HEK293 (cell line): ENCODE results near the gene DENND2A.

Experiments
- CTCF ChIA-PET: fragments of 350-600 bp; formaldehyde crosslinking; extraction: SDS; loops from one replicate; lab custom pipeline; 2021; ENCODE audit warnings: antibody characterized with exemption; lab: Yijun Ruan, JAX
- POLR2A ChIA-PET: fragments of 300-600 bp; formaldehyde crosslinking; extraction: SDS; loops from one replicate; lab custom pipeline; 2020; ENCODE audit warnings: antibody characterized with exemption, inconsistent platforms; lab: Yijun Ruan, JAX
- H3K27ac ChIP-seq: fragments of 200-500 bp; sonication (Bioruptor generic); 2 replicates; pipeline ENCODE4 v1.5.1; 2014; ENCODE audit warnings: low read depth, low read length, control low read depth, inconsistent platforms; ENCODE audit errors: extremely low read depth
- H3K36me3 ChIP-seq, 2 experiments: fragments of 200-500 bp in 1 of 2; sonication (Bioruptor generic) in 1 of 2; 1 replicate in 1 of 2; 2 replicates in 1 of 2; pipeline ENCODE4 v1.5.1; 2014 to 2017; ENCODE audit warnings: inconsistent platforms in 2 of 2, low read length in 2 of 2; ENCODE audit not compliant: control insufficient read depth in 2 of 2, insufficient read depth in 1 of 2
- H3K4me1 ChIP-seq: fragments of 200-500 bp; sonication (Bioruptor generic); 2 replicates; pipeline ENCODE4 v1.5.1; 2014; ENCODE audit warnings: mild to moderate bottlenecking, low read length, inconsistent platforms; ENCODE audit not compliant: control insufficient read depth, insufficient read depth
- H3K4me3 ChIP-seq: 2 replicates; pipeline ENCODE4 v1.5.1; 2011; ENCODE audit warnings: low read depth, mild to moderate bottlenecking, control low read depth, low read length, moderate library complexity
- H3K9me3 ChIP-seq: fragments of 200-500 bp; sonication (Bioruptor generic); 2 replicates; pipeline ENCODE4 v1.5.1; 2014; ENCODE audit warnings: low read depth, low read length, inconsistent platforms; ENCODE audit not compliant: control insufficient read depth, insufficient read depth
- AEBP2 ChIP-seq: fragments of 450-650 bp; formaldehyde crosslinking; IDR thresholded peaks from 2 replicates; pipeline ENCODE4 v1.5.1; 2016; ENCODE audit warnings: missing biosample characterization, missing genetic modification characterization, borderline replicate concordance
- FEZF1 ChIP-seq: fragments of 450-650 bp; formaldehyde crosslinking; IDR thresholded peaks from 2 replicates; pipeline ENCODE4 v1.5.1; 2016; ENCODE audit warnings: missing biosample characterization, missing genetic modification characterization
- GFI1B ChIP-seq: fragments of 450-650 bp; formaldehyde crosslinking; IDR thresholded peaks from 2 replicates; pipeline ENCODE4 v1.5.1; 2016; ENCODE audit warnings: missing biosample characterization, missing genetic modification characterization
- HOXA7 ChIP-seq: sonication (generic); formaldehyde crosslinking; IDR thresholded peaks from 2 replicates; pipeline ENCODE4 v1.8.1; 2022; ENCODE audit warnings: missing genetic modification reagents, borderline replicate concordance
- HOXC10 ChIP-seq: sonication (generic); formaldehyde crosslinking; IDR thresholded peaks from 2 replicates; pipeline ENCODE4 v1.8.1; 2023; ENCODE audit warnings: mild to moderate bottlenecking, missing genetic modification reagents
- IKZF3 ChIP-seq: fragments of 450-650 bp; IDR thresholded peaks from 2 replicates; pipeline ENCODE4 v1.5.0; 2018; ENCODE audit warnings: missing biosample characterization, mild to moderate bottlenecking, missing genetic modification characterization, moderate library complexity
- REST ChIP-seq: fragments of 450-650 bp; formaldehyde crosslinking; IDR thresholded peaks from 2 replicates; pipeline ENCODE4 v1.5.1; 2016; ENCODE audit warnings: missing biosample characterization, missing genetic modification characterization
- ZBTB11 ChIP-seq: fragments of 450-650 bp; formaldehyde crosslinking; conservative IDR thresholded peaks from 2 replicates; pipeline ENCODE4 v1.5.1; 2016; ENCODE audit warnings: low read depth, missing biosample characterization, missing genetic modification characterization
- ZBTB26 ChIP-seq: fragments of 450-650 bp; formaldehyde crosslinking; optimal IDR thresholded peaks from 2 replicates; pipeline ENCODE3; 2016; ENCODE audit warnings: missing biosample characterization, mild to moderate bottlenecking, missing genetic modification characterization
- ZNF132 ChIP-seq: fragments of 450-650 bp; formaldehyde crosslinking; IDR thresholded peaks from 2 replicates; pipeline ENCODE4 v1.5.1; 2017; ENCODE audit warnings: missing biosample characterization, missing genetic modification characterization, borderline replicate concordance
- ZNF133 ChIP-seq: fragments of 450-650 bp; formaldehyde crosslinking; IDR thresholded peaks from 2 replicates; pipeline ENCODE4 v1.5.1; 2016; ENCODE audit warnings: missing biosample characterization, missing genetic modification characterization
- ZNF280C ChIP-seq: fragments of 450-650 bp; formaldehyde crosslinking; IDR thresholded peaks from 2 replicates; pipeline ENCODE4 v1.5.1; 2016; ENCODE audit warnings: missing biosample characterization, missing genetic modification characterization
- ZNF391 ChIP-seq: fragments of 450-650 bp; formaldehyde crosslinking; IDR thresholded peaks from 2 replicates; pipeline ENCODE4 v1.5.1; 2016; ENCODE audit warnings: low read depth, missing biosample characterization, missing genetic modification characterization, borderline replicate concordance
- ZNF510 ChIP-seq: fragments of 450-650 bp; formaldehyde crosslinking; IDR thresholded peaks from 2 replicates; pipeline ENCODE4 v1.5.1; 2018; ENCODE audit warnings: mild to moderate bottlenecking, missing genetic modification characterization, missing biosample characterization; ENCODE audit not compliant: insufficient replicate concordance
- ZNF521 ChIP-seq: fragments of 450-650 bp; formaldehyde crosslinking; IDR thresholded peaks from 2 replicates; pipeline ENCODE4 v1.5.1; 2017; ENCODE audit warnings: missing biosample characterization, mild to moderate bottlenecking, missing genetic modification characterization
- ZNF530 ChIP-seq: fragments of 450-650 bp; formaldehyde crosslinking; IDR thresholded peaks from 2 replicates; pipeline ENCODE4 v1.5.1; 2016; ENCODE audit warnings: low read depth, missing biosample characterization, missing genetic modification characterization
- ZNF76 ChIP-seq: fragments of 450-650 bp; formaldehyde crosslinking; IDR thresholded peaks from 2 replicates; pipeline ENCODE4; 2016; ENCODE audit warnings: low read depth, missing biosample characterization, missing genetic modification characterization, borderline replicate concordance
- ZNF777 ChIP-seq: fragments of 450-650 bp; formaldehyde crosslinking; IDR thresholded peaks from 2 replicates; pipeline ENCODE4 v1.5.1; 2017; ENCODE audit warnings: missing biosample characterization, missing genetic modification characterization, borderline replicate concordance
- ZSCAN18 ChIP-seq: fragments of 450-650 bp; formaldehyde crosslinking; IDR thresholded peaks from 2 replicates; pipeline ENCODE4 v1.5.1; 2016; ENCODE audit warnings: missing biosample characterization, missing genetic modification characterization

DENND2A gene

GRCh38 chr7:140678816-140679130 is 38.2 kb upstream of the DENND2A start:
- H3K4me1 ChIP-seq, result no peaks in the 10 kb centered on the region
- no peak overlapping the region for H3K27ac ChIP-seq
- POLR2A ChIA-PET, result no interaction called here
- no peak overlapping the region for H3K4me3 ChIP-seq
- CTCF ChIA-PET, result interaction anchor here (0.5 kb wide), 1 partner anchor 873 kb away, joined by 3 read pairs; the partner anchor contains the start of gene AGK
- H3K9me3 ChIP-seq, result no peaks in the 10 kb centered on the region
- TF ChIP-seq ZNF132 (tag by site-specific recombination) (no peak), ZNF76 (tag by site-specific recombination) (no peak), AEBP2 (tag by site-specific recombination) (no peak), ZBTB26 (tag by site-specific recombination) (no peak), GFI1B (no peak), ZNF510 (tag by site-specific recombination) (no peak), ZBTB11 (tag by site-specific recombination) (no peak), REST (tag by site-specific recombination) (no peak), FEZF1 (tag by site-specific recombination) (no peak), HOXC10 (CRISPR knock-in tag) (no peak), ZNF280C (no peak), ZNF391 (tag by site-specific recombination) (no peak), ZNF777 (tag by site-specific recombination) (no peak), ZNF133 (no peak), ZNF530 (tag by site-specific recombination) (no peak), ZSCAN18 (tag by site-specific recombination) (no peak), HOXA7 (CRISPR knock-in tag) (no peak), ZNF521 (tag by site-specific recombination) (no peak), IKZF3 (tag by site-specific recombination) (no peak)
- TF ChIP-seq, all 188 proteins: peak for 0
- H3K36me3 ChIP-seq, result peaks cover 15 to 82% of the 10 kb centered on the region in 2 experiments; a peak in 2 of 3 replicates
